Measurements from ENCODE around the gene NDUFS8.

NDUFS8 gene

DNA sequence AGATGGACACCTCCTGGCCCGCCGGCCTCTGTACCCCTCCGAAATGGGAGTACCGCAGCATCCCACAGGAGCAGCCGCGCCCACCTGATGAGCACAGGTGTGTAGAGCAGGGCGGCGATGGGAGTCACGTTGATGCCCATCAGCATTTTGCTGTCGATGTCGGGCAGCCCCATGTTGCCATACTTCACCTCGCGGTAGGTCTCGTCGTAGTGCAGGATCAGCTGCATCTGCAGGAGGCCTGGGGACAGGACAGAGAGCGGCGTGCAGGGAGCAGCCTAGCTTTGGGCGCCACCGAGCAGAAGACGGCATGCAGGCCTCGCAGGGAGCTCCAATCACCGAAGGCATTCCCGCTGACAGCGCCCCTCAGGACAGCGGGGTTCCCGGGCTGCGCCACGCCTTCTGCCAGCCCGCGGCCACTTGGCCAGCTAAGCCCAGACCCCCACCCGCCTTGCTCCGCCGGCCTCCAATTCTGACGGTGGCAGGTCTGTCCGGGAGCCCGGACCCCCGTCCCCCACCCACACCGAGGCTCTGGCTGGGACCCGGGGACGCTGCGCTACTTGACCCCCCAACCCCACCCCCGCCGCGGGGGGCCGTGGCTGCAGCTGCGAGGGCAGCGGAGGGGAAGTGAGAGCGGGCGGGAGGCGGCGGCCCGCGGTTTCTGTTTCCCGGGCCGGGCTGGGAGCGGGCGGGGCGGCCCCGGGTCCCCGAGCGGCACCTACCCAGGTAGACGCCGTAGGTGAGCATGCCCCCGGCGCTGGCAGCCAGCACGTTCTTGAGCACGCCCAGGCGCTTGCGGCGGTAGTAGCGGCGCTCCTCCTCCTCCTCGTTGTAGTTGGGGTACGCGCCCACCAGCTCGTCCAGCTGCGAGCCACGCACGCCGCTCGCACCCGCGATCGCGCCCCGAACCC, 27.3 kb upstream of the NDUFS8 start:
- DNase-seq (ENCODE audit: insufficient read length, low spot score): no peak
- FAIRE-seq: peak; percentile 42

DNA sequence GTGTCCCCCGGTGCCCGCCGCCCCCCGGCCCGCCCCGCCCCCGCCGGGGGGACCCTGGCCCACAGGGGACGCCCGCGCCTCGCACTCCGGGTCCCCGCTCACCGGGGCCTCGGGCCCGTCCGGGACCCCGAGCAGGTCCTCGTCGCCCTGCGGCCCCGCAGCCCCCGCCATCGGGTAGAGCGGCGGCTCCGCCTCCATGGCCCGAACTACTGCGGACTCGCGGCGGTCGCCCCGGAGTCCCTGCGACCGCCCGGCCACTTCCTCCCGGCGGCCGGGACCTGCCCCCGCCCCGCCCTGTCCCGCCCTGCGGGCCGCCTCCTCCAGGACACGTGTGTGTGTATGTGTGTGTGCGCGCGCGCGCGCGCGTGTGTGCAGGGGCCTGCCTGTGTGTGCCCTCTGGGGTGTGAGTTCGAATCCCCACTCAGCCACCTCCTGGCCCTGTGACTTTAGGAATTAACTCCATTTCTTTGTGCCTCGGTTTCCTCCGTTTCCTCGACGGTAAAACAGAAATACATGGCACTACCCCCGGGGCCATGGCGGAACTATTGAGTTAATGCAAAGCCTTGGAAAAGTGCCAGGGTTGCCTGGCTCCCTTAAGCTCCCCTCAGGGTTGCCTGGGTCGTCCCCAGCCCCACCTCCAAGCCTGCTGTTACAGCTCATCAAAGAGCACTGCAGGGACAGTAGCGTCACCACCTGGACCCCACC, 26.5 kb upstream of the NDUFS8 start, which contains the start of gene UNC93B1:
Gene UNC93B1 (minus strand): TSS at position 252 of the 705 bp plus-strand sequence. CDS start 54 bp downstream, at position 198.
- DNase-seq (ENCODE audit: insufficient read length, low spot score) (peak; percentile 90), FAIRE-seq (peak; percentile 70)

GRCh38 chr11:68004551-68005335, 25.7 kb upstream of the NDUFS8 start:
- DNase-seq (ENCODE audit: insufficient read length, low spot score) (no peak), FAIRE-seq (no peak)

- no peak for DNase-seq (ENCODE audit: insufficient read length, low spot score)
- FAIRE-seq: no peak
Measured at GRCh38 chr11:68006606-68007166, 23.8 kb upstream of the NDUFS8 start.

- FAIRE-seq: no peak
Measured at GRCh38 chr11:68007498-68008380, 22.7 kb upstream of the NDUFS8 start.

DNA sequence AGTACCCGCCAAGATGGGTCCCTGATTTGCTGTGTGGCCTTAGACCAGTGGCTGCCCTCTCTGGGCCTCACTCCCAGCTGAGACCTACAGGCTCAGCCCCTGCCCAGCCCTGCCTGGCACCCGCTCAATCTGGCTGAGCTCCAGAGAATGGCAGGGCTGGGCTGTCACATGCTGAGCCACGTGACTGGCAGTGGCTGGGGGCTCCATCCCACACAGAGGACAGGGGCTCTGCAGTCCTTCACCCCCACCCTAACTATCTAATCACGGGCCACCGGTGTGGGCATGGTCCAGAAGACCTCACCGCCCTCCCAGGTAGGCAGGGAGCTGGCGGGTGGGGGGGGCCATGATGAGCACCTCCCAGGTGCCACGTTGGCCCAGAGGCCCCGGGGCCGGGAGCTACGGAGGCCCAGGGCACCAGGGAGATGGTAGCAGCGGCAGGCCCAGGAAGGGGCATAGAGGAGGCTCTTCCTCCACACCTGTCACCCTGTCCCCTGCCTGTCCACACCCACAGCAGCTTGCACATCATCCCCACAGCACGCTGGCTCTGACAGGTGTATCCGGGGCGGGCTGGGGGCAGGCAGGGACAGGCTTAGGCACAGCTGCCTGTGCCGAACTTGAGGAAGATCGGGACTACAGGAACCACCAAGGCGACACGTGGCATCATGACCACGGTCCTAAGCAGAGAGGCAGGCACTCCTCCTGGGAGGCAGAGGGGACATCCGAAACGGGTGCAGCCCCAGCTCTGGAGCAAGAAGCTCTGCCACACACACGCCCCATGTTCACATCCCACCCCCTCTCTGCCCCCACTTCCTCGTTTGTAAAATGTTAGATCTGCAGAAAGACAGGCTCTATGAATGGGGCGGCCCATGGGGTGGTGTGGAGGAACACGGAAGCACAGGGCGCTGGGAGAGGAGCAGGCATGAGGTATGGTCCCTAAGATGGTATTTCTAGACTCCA, 21.8 kb upstream of the NDUFS8 start:
- FAIRE-seq: no peak
- no peak for DNase-seq (ENCODE audit: insufficient read length, low spot score)

More at GRCh38 chr11:68007498-68008380, 22.7 kb upstream of the NDUFS8 start:
- DNase-seq (ENCODE audit: insufficient read length, low spot score): no peak

DNA sequence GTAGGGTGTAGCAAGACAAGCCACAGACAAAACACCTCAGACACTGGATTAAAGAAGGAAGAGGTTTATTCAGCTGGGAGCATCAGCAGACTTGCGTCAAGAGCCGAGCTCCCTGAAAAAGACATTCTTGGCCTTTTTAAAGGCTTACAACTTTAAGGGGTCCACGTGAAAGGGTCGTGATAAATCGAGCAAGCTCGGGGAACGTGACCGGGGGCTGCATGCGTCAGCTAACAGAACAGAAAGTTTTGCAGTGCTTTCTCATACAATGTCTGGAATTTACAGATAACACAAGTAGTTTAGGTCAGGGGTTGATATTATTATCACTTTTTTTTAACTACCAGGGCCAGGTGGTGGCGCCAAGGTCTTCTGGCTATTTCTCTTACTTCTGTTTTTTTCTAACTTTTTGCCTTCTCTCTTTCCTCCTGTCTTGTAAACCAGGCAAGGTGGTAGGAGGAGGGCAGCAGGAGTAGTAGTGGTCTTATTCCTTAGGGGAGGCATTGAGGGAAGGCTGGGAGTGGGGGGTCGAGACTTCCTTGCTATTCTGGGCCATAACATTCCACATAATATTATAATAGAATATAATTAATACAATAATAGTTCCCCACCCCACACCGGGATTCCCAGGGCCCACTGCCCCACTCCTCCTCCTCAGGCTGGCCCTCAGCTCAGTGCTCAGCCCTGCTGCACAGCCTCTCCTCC, 20.9 kb upstream of the NDUFS8 start:
- FAIRE-seq (peak; percentile 76), DNase-seq (ENCODE audit: insufficient read length, low spot score) (no peak)

DNA sequence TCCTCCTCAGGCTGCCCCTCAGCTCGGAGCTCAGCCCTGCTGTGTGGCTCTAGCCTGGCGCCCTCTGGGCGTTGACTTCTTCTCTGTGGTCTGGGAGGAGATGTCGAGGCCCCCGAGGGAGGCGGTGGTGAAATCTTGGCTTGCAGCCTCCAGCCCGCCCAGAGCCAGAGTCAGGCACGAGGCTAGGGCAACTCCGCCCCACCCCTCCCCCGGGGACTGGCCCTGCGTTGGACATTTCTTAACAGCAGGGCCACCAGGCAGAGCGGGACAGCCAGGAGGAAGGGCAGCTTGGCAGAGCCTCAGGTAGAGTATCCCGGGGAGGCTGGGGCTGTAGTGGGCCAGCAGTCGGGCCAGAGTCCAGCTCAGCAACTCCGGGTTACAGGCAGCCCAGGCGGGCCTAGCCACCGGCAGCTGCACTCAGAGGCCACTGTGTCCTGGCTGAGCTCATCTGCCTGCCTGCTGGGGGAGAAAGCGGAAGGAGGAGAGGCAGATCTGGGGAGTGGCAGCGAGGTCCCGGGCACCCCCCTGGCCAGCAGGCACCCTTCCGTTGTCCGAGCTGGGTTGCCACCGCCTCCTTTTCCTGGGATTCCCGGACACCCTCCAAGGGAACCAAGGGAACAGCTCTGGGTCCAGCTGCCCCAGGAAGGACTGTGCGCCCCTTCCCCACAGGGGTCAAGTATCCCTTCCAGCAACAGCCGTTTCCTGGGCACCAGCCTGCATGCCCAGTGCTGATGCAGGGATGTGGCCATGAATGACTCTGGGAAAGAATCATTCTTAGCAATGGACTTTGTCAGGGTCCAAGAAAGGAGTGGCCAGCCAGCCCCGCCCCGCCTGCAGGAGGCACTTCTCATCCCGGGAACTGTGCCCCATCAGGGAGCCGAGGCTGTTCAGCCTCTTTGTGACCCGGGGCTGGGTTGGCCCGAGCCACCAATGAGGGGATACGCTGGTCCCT, 20.1 kb upstream of the NDUFS8 start, which contains the start of gene ALDH3B1:
Gene ALDH3B1 (plus strand): TSS at position 238 of the 952 bp plus-strand sequence. CDS start 4,971 bp downstream, outside the sequence.
- DNase-seq (ENCODE audit: insufficient read length, low spot score): no peak
- FAIRE-seq: no peak

GRCh38 chr11:68011051-68011943, 19.2 kb upstream of the NDUFS8 start:
- DNase-seq (ENCODE audit: insufficient read length, low spot score) (no peak), FAIRE-seq (no peak)

GRCh38 chr11:68012044-68012842, 18.2 kb upstream of the NDUFS8 start:
- no peak for DNase-seq (ENCODE audit: insufficient read length, low spot score)
- FAIRE-seq: no peak

DNA sequence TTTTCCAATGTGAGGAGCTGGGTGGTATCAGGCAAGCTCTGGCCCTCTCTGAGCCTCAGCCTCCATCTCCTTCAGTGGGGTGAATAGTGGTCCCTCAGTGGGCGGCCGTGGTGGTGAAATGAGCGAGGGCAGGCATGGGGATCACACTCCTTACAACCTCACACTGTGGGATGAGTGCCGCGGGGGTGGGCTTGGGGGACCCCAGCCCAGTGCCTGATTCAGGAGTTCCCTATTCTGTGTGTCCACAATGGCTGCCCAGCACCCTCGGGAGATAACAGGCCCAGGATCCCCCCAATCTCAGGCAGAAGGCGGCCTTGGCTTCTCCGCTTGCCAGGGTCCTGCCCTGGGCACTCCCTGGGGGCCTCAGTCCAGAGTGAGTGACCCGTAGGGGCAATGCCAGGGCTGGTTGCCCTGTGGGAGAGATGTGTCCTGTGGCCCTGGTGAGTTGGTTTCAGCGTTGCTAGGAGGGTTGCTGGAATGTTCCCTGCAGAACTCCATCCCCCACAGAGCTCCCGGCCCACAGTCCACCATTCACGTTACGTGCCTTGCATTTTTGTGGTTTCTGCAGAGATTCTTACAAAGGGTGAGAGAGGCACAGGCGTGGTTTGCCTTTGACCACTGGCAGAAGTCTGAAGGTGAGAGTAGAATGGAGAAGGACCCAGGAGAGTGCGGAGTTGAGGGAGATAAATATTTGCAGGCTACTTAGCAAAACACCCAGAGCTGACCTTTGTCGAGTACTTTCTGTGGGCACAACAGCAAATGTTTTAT, 17.5 kb upstream of the NDUFS8 start:
- DNase-seq (ENCODE audit: insufficient read length, low spot score) (no peak), FAIRE-seq (no peak)

- FAIRE-seq: no peak
- no peak for DNase-seq (ENCODE audit: insufficient read length, low spot score)
Measured at GRCh38 chr11:68013611-68014156, 16.8 kb upstream of the NDUFS8 start.

DNA sequence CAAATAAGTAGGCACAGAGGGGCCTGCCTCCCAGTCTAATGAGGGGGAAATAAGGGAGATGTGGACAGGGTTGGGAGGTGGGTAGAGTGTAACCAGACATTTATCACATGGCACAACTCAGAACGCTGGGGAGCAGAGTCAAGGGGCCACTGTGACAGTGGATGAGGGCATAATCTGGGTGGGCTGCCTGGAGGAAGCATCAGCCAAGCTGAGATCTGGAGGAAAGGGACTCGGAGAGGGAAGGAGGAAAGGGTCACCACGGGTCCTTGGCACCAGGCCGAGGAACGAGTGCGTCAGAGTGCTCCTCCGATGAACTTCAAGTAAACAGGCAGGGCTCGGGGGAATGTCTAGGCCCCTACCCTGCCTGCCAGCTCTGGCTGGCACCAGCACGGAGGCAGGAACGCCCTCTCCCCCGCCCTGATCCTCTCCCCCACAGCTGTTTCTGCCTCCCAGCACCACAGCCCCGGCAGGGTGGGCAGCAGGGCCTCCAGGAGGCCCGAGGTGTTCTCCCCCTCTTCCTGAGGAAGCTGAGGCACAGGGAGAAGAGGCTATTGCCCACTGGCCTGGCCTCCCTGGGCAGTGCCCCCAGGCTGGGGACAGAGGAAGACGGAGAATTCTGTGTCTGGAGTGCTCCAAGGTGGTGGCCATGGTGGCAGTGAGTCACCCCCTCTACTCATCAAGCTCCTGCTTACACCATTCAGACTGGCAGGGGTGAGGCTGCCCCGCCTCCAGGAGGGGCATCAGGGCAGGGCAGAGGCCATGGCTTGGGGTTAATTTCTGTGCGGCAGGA, 16.1 kb upstream of the NDUFS8 start:
- FAIRE-seq: no peak
- no peak for DNase-seq (ENCODE audit: insufficient read length, low spot score)

Data from GM19239 (cell line).